Epithelial cell of proximal tubule (primary cell): ENCODE data around the gene ZNF397. TPM values are rescaled to one million over a fixed set of nuclear protein-coding genes. Genes with fewer than 3 reads are reported as not detected.

Experiments used
- DNase-seq: peaks from one replicate; pipeline ENCODE4 v3.0.0-alpha.2; 2011; ENCODE audit warnings: low read depth
- H3K4me3 ChIP-seq: 2 replicates; pipeline ENCODE4 v1.5.1; 2011; ENCODE audit warnings: low read depth, mild to moderate bottlenecking, low read length
- CTCF ChIP-seq: conservative IDR thresholded peaks from 2 replicates; pipeline ENCODE4 v1.5.1; 2012; ENCODE audit warnings: low read depth, mild to moderate bottlenecking, low read length
- total RNA-seq: library from RNA; depleted of rRNA; stranded (reverse); fragments of >200 nt; gene quantifications from 2 replicates; pipeline ENCODE4 v1.2.3, GENCODE V29; 2015

ZNF397 gene
- total RNA-seq, 1 donor from 2014 or later: 7.0 TPM

- no peak for DNase-seq
- TF ChIP-seq CTCF: no peak
- no peak overlapping the region for H3K4me3 ChIP-seq
Observed at GRCh38 chr18:35277633-35278032, 36.8 kb downstream of the ZNF397 start.

- DNase-seq: no peak
- H3K4me3 ChIP-seq: no peak overlapping the region
- no peak for TF ChIP-seq CTCF
Observed at GRCh38 chr18:35278085-35278484, 37.3 kb downstream of the ZNF397 start.

GRCh38 chr18:35278969-35279368 is 38.1 kb downstream of the ZNF397 start:
- DNase-seq: no peak
- TF ChIP-seq CTCF: no peak
- no peak overlapping the region for H3K4me3 ChIP-seq

GRCh38 chr18:35282353-35282752 is 41.5 kb downstream of the ZNF397 start:
- TF ChIP-seq CTCF: no peak
- no peak overlapping the region for H3K4me3 ChIP-seq
- no peak for DNase-seq

- no peak for TF ChIP-seq CTCF
- no peak for DNase-seq
Observed at GRCh38 chr18:35283923-35284794, 43.3 kb downstream of the ZNF397 start.

GRCh38 chr18:35284841-35285240 is 44.0 kb downstream of the ZNF397 start:
- no peak overlapping the region for H3K4me3 ChIP-seq
- DNase-seq: no peak
- TF ChIP-seq CTCF: no peak

More at GRCh38 chr18:35283923-35284794, 43.3 kb downstream of the ZNF397 start:
- H3K4me3 ChIP-seq: no peak overlapping the region

GRCh38 chr18:35289293-35289692 is 48.5 kb downstream of the ZNF397 start:
- no peak for TF ChIP-seq CTCF
- DNase-seq: no peak

More at GRCh38 chr18:35289293-35289692, 48.5 kb downstream of the ZNF397 start:
- peak overlapping the region; percentile 99 for H3K4me3 ChIP-seq
